AG09309 (cell line): ENCODE data around the gene GP1BA.
A peak's percentile ranks its signal among the peaks of the same experiment; 100 is the strongest.

Experiments used
- DNase-seq: peaks from one replicate; pipeline ENCODE4 v3.0.0-alpha.2; 2010; ENCODE audit warnings: low read depth
- H3K4me3 ChIP-seq: 2 replicates; pipeline ENCODE4 v1.5.1; 2011; ENCODE audit warnings: mild to moderate bottlenecking, low read depth, low read length, moderate library complexity; ENCODE audit not compliant: control insufficient read depth
- CTCF ChIP-seq: IDR thresholded peaks from 2 replicates; pipeline ENCODE4 v1.5.1; 2011; ENCODE audit warnings: mild to moderate bottlenecking, low read depth, low read length, inconsistent platforms; ENCODE audit not compliant: insufficient read depth, control insufficient read depth; ENCODE audit errors: missing control alignments

The GP1BA gene

GRCh38 chr17:4938688-4939545 lies 6.8 kb downstream of the GP1BA start:
- DNase-seq = no peak
- no peak for TF ChIP-seq CTCF
- H3K4me3 ChIP-seq = peak overlapping the region; percentile 96

GRCh38 chr17:4939546-4939795 lies 7.4 kb downstream of the GP1BA start:
- peak overlapping the region; percentile 96 for H3K4me3 ChIP-seq
- TF ChIP-seq CTCF = no peak
- no peak for DNase-seq

- no peak for TF ChIP-seq CTCF
- DNase-seq = peak; percentile 99
Observed at GRCh38 chr17:4939796-4940554, 7.9 kb downstream of the GP1BA start, which contains the start of the genes RNF167 and SLC25A11. RNF167 (plus strand) TSS chr17:4940268; CDS start chr17:4940910, 642 bp downstream. SLC25A11 (minus strand) TSS chr17:4940046; CDS start chr17:4939910, 136 bp downstream.

GRCh38 chr17:4940555-4941318 lies 8.7 kb downstream of the GP1BA start:
- TF ChIP-seq CTCF = no peak
- no peak for DNase-seq
- H3K4me3 ChIP-seq = peak overlapping the region; percentile 96

More at GRCh38 chr17:4939796-4940554, 7.9 kb downstream of the GP1BA start, which contains the start of the genes RNF167 and SLC25A11:
- peak within 1 kb of the TSS; percentile 96 for H3K4me3 ChIP-seq

- no peak for TF ChIP-seq CTCF
- peak overlapping the region; percentile 96 for H3K4me3 ChIP-seq
- no peak for DNase-seq
Observed at GRCh38 chr17:4941319-4941610, 9.2 kb downstream of the GP1BA start.

- no peak for DNase-seq
- no peak overlapping the region for H3K4me3 ChIP-seq
- no peak for TF ChIP-seq CTCF
Observed at GRCh38 chr17:4942760-4943508, 10.9 kb downstream of the GP1BA start.
